Mesodermal cell (in vitro differentiated cells): Measurements from ENCODE around the gene CRYAA.

Experiments used
- H3K27ac ChIP-seq: 2 replicates; pipeline ENCODE4 v1.7.0; 2013; ENCODE audit warnings: mild to moderate bottlenecking, low read depth, low read length, moderate library complexity; ENCODE audit not compliant: severe bottlenecking
- H3K36me3 ChIP-seq: 2 replicates; pipeline ENCODE4 v1.7.1; 2013; ENCODE audit warnings: mild to moderate bottlenecking, low read length, moderate library complexity; ENCODE audit not compliant: control insufficient read depth, insufficient read depth
- H3K4me1 ChIP-seq: one replicate; pipeline ENCODE4 v1.7.1; 2013; ENCODE audit warnings: mild to moderate bottlenecking, low read length; ENCODE audit not compliant: insufficient read depth, control insufficient read depth, poor library complexity, severe bottlenecking
- H3K4me3 ChIP-seq: 2 replicates; pipeline ENCODE4 v1.7.0; 2013; ENCODE audit warnings: low read length, control low read depth, mild to moderate bottlenecking; ENCODE audit not compliant: insufficient read depth, poor library complexity, severe bottlenecking; ENCODE audit errors: extremely low read depth
- H3K9me3 ChIP-seq: 2 replicates; pipeline ENCODE4 v1.7.1; 2013; ENCODE audit warnings: mild to moderate bottlenecking, low read length, moderate library complexity; ENCODE audit not compliant: control insufficient read depth
- WGBS, 2 experiments: methylation state at CpG; one replicate each; pipeline ENCODE4 v1.1.5; 2013; ENCODE audit warnings: missing lambda C conversion rate in 2 of 2; ENCODE audit not compliant: insufficient coverage in 2 of 2; 5-methylcytosine and 5-hydroxymethylcytosine counted together

The CRYAA gene

GRCh38 chr21:43191971-43192370 is 23.2 kb downstream of the CRYAA start:
- no peak overlapping the region for H3K27ac ChIP-seq
- WGBS, 2 experiments: 84 to 93% methylated on average over 7 of the region's 7 CpGs
- peaks cover 26% of the 10 kb centered on the region for H3K4me1 ChIP-seq
- H3K4me3 ChIP-seq: no peak overlapping the region
- H3K36me3 ChIP-seq: no peaks in the 10 kb centered on the region
- H3K9me3 ChIP-seq: no peaks in the 10 kb centered on the region

- Histone ChIP-seq H3K36me3 (no peaks in the 10 kb centered on the region), H3K27ac (no peak overlapping the region), H3K4me3 (no peak overlapping the region), H3K4me1 (peaks cover 26% of the 10 kb centered on the region), H3K9me3 (no peaks in the 10 kb centered on the region)
- WGBS, 2 experiments: 85 to 89% methylated on average over 4 of the region's 8 CpGs
Measured at GRCh38 chr21:43192501-43193081, 23.8 kb downstream of the CRYAA start.

GRCh38 chr21:43193088-43193650 is 24.4 kb downstream of the CRYAA start:
- no peak overlapping the region for H3K27ac ChIP-seq
- H3K4me1 ChIP-seq: peaks cover 26% of the 10 kb centered on the region
- H3K4me3 ChIP-seq: no peak overlapping the region
- peaks cover 2% of the 10 kb centered on the region for H3K9me3 ChIP-seq
- 84 to 87% methylated on average over 9 of the region's 11 CpGs for WGBS, 2 experiments
- H3K36me3 ChIP-seq: no peaks in the 10 kb centered on the region

GRCh38 chr21:43193651-43194302 is 25.0 kb downstream of the CRYAA start:
- 87 to 89% methylated on average over 17 to 19 of the region's 19 CpGs for WGBS, 2 experiments
- H3K27ac ChIP-seq: no peak overlapping the region

GRCh38 chr21:43194303-43195120 is 25.7 kb downstream of the CRYAA start:
- Histone ChIP-seq H3K4me1 (peaks cover 26% of the 10 kb centered on the region), H3K36me3 (no peaks in the 10 kb centered on the region), H3K9me3 (peaks cover 8% of the 10 kb centered on the region), H3K4me3 (no peak overlapping the region), H3K27ac (peak overlapping the region; percentile 36)
- 92% methylated on average over 12 to 19 of the region's 23 CpGs for WGBS, 2 experiments

More at GRCh38 chr21:43193651-43194302, 25.0 kb downstream of the CRYAA start:
- H3K36me3 ChIP-seq: no peaks in the 10 kb centered on the region
- peaks cover 8% of the 10 kb centered on the region for H3K9me3 ChIP-seq
- no peak overlapping the region for H3K4me3 ChIP-seq
- peaks cover 26% of the 10 kb centered on the region for H3K4me1 ChIP-seq

GRCh38 chr21:43195121-43196021 is 26.6 kb downstream of the CRYAA start:
- H3K4me3 ChIP-seq: no peak overlapping the region
- H3K27ac ChIP-seq: peak overlapping the region; percentile 36
- H3K36me3 ChIP-seq: no peaks in the 10 kb centered on the region
- 82 to 90% methylated on average over 26 to 32 of the region's 32 CpGs for WGBS, 2 experiments
- H3K4me1 ChIP-seq: peaks cover 26% of the 10 kb centered on the region
- peaks cover 8% of the 10 kb centered on the region for H3K9me3 ChIP-seq

- Histone ChIP-seq H3K27ac (no peak overlapping the region), H3K4me1 (peaks cover 26% of the 10 kb centered on the region), H3K4me3 (no peak overlapping the region), H3K9me3 (peaks cover 18% of the 10 kb centered on the region), H3K36me3 (no peaks in the 10 kb centered on the region)
- 100% methylated on average over 2 of the region's 6 CpGs for WGBS, 2 experiments
Measured at GRCh38 chr21:43196826-43197225, 28.0 kb downstream of the CRYAA start.

- Histone ChIP-seq H3K36me3 (no peaks in the 10 kb centered on the region), H3K27ac (no peak overlapping the region), H3K4me1 (peaks cover 26% of the 10 kb centered on the region), H3K4me3 (no peak overlapping the region), H3K9me3 (peaks cover 18% of the 10 kb centered on the region)
- 91 to 100% methylated on average over 1 of the region's 2 CpGs for WGBS, 2 experiments
Measured at GRCh38 chr21:43198376-43198775, 29.6 kb downstream of the CRYAA start.

- peaks cover 18% of the 10 kb centered on the region for H3K9me3 ChIP-seq
- no peak overlapping the region for H3K27ac ChIP-seq
- 100% methylated on average over 1 of the region's 1 CpG; no CpG with 5 or more reads in 1 of the 2 experiments for WGBS, 2 experiments
- no peaks in the 10 kb centered on the region for H3K4me1 ChIP-seq
- no peaks in the 10 kb centered on the region for H3K36me3 ChIP-seq
- no peak overlapping the region for H3K4me3 ChIP-seq
Measured at GRCh38 chr21:43201491-43201890, 32.7 kb downstream of the CRYAA start.

GRCh38 chr21:43203591-43203990 is 34.8 kb downstream of the CRYAA start:
- Histone ChIP-seq H3K27ac (no peak overlapping the region), H3K4me1 (no peaks in the 10 kb centered on the region), H3K36me3 (no peaks in the 10 kb centered on the region), H3K9me3 (peaks cover 12% of the 10 kb centered on the region), H3K4me3 (no peak overlapping the region)
- WGBS, 2 experiments: 89% methylated on average over 5 to 6 of the region's 6 CpGs
